ENCODE measurements around the gene PIP4K2A.

PIP4K2A gene

DNA sequence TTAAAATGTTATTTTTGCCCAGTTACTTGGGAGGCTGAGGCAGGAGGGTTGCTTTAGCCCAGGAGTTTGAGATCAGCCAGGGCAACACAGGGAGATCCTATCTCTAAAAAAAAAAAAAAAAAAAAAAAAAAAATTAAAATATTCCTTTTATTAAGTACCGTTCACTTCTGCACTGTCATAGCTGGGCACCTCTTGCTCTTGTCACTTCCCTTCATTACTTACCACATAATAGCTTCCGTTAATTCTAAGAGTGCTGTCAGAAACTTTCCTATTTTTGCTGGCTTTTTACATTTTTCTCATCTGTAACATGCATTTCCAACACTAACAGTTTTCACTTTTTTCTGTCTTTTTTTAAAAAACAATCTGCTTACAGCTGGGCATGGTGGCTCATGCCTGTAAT lies 132.9 kb downstream of the PIP4K2A start:
- H3K79me2 ChIP-seq (ENCODE audit: insufficient read depth, low read length), result no peaks in the 10 kb centered on the region
- H3K4me3 ChIP-seq (ENCODE audit: insufficient read depth, low read length, poor library complexity, severe bottlenecking), result no peak overlapping the region
- no peak overlapping the region for H3K4me2 ChIP-seq (ENCODE audit: low read depth, low read length, poor library complexity, severe bottlenecking)
- H3K36me3 ChIP-seq (ENCODE audit: low read length), result no peaks in the 10 kb centered on the region
- TF ChIP-seq CTCF (IDR thresholded peaks at IDR 0.05; ENCODE audit: insufficient read depth, low read length, poor library complexity, severe bottlenecking) (no peak), EZH2phosphoT487 (conservative IDR thresholded peaks at IDR 0.05; ENCODE audit: low read length) (no peak)
- no peaks in the 10 kb centered on the region for H3K27me3 ChIP-seq (ENCODE audit: low read length)
- H3K9ac ChIP-seq (ENCODE audit: low read length), result no peak overlapping the region
- H4K20me1 ChIP-seq (ENCODE audit: low read depth, low read length), result no peaks in the 10 kb centered on the region
- H3K27ac ChIP-seq (ENCODE audit: low read depth, low read length), result no peak overlapping the region
- H3K9me3 ChIP-seq (ENCODE audit: insufficient read depth, low read length), result no peaks in the 10 kb centered on the region
- H3K9me2 ChIP-seq (replicated peaks; ENCODE audit: insufficient read depth, low read length), result no peaks in the 10 kb centered on the region
- H3F3A ChIP-seq (ENCODE audit: insufficient read depth), result no peaks in the 10 kb centered on the region
- H2AFZ ChIP-seq (ENCODE audit: low read depth, low read length, severe bottlenecking), result no peak overlapping the region

GRCh38 chr10:22580711-22581110 lies 133.7 kb downstream of the PIP4K2A start:
- Histone ChIP-seq H3K4me3 (ENCODE audit: insufficient read depth, low read length, poor library complexity, severe bottlenecking) (no peak overlapping the region), H3K9me3 (ENCODE audit: insufficient read depth, low read length) (no peaks in the 10 kb centered on the region), H3K4me2 (ENCODE audit: low read depth, low read length, poor library complexity, severe bottlenecking) (no peak overlapping the region)

DNA sequence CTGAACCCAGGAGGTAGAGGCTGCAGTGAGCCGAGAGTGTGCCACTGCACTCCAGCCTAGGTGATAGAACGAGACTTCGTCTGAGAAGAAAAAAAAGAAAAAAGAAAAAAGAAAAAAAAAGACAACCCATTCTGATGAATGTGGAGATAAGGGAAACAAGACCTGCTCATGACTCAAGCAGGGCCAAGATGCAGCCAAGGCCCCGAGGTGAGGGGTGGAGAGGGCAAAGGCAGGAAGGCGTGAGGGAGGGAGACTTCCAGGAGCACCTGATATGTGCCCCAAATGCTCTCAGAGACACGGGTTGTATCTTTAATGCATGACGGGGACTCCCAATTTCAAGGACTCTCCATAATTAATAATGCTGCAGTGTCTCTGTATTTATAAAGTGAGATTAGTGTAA lies 134.6 kb downstream of the PIP4K2A start:
- Histone ChIP-seq H3K9me3 (ENCODE audit: insufficient read depth, low read length) (no peaks in the 10 kb centered on the region), H3K36me3 (ENCODE audit: low read length) (no peaks in the 10 kb centered on the region), H3K27ac (ENCODE audit: low read depth, low read length) (no peak overlapping the region), H3K9me2 (replicated peaks; ENCODE audit: insufficient read depth, low read length) (no peaks in the 10 kb centered on the region), H3K27me3 (ENCODE audit: low read length) (no peaks in the 10 kb centered on the region), H4K20me1 (ENCODE audit: low read depth, low read length) (no peaks in the 10 kb centered on the region), H2AFZ (ENCODE audit: low read depth, low read length, severe bottlenecking) (no peak overlapping the region), H3F3A (ENCODE audit: insufficient read depth) (no peaks in the 10 kb centered on the region), H3K4me2 (ENCODE audit: low read depth, low read length, poor library complexity, severe bottlenecking) (no peak overlapping the region), H3K9ac (ENCODE audit: low read length) (no peak overlapping the region), H3K79me2 (ENCODE audit: insufficient read depth, low read length) (no peaks in the 10 kb centered on the region), H3K4me3 (ENCODE audit: insufficient read depth, low read length, poor library complexity, severe bottlenecking) (no peak overlapping the region)
- TF ChIP-seq EZH2phosphoT487 (conservative IDR thresholded peaks at IDR 0.05; ENCODE audit: low read length), result no peak
- no peak for TF ChIP-seq CTCF (IDR thresholded peaks at IDR 0.05; ENCODE audit: insufficient read depth, low read length, poor library complexity, severe bottlenecking)

More at GRCh38 chr10:22580711-22581110, 133.7 kb downstream of the PIP4K2A start:
- Histone ChIP-seq H3K27me3 (ENCODE audit: low read length) (no peaks in the 10 kb centered on the region), H3F3A (ENCODE audit: insufficient read depth) (no peaks in the 10 kb centered on the region), H3K9me2 (replicated peaks; ENCODE audit: insufficient read depth, low read length) (no peaks in the 10 kb centered on the region), H4K20me1 (ENCODE audit: low read depth, low read length) (no peaks in the 10 kb centered on the region), H2AFZ (ENCODE audit: low read depth, low read length, severe bottlenecking) (no peak overlapping the region), H3K27ac (ENCODE audit: low read depth, low read length) (no peak overlapping the region), H3K36me3 (ENCODE audit: low read length) (no peaks in the 10 kb centered on the region), H3K9ac (ENCODE audit: low read length) (no peak overlapping the region), H3K79me2 (ENCODE audit: insufficient read depth, low read length) (no peaks in the 10 kb centered on the region)
- TF ChIP-seq CTCF (IDR thresholded peaks at IDR 0.05; ENCODE audit: insufficient read depth, low read length, poor library complexity, severe bottlenecking) (no peak), EZH2phosphoT487 (conservative IDR thresholded peaks at IDR 0.05; ENCODE audit: low read length) (no peak)
